Esophagus squamous epithelium (tissue), 4 donors: ENCODE results near the gene DENND5B.

Source experiments
- POLR2A ChIP-seq, 4 donors: fragments of 450-650 bp; IDR thresholded peaks; one replicate each; pipeline ENCODE4 v1.6.1; 2017; ENCODE audit warnings: antibody characterized with exemption in 4 of 4, mild to moderate bottlenecking in 4 of 4, moderate library complexity in 3 of 4
- TF ChIP-seq, protein P1 (sequence below), 6 experiments: fragments of 450-650 bp in 4 of 6; fragments of 200-600 bp in 2 of 6; sonication (generic) in 2 of 6; IDR thresholded peaks; one replicate each; pipeline ENCODE4 v1.5.1; 2016 to 2019; ENCODE audit warnings: antibody characterized with exemption in 6 of 6, mild to moderate bottlenecking in 4 of 6, moderate library complexity in 4 of 6

DNA sequence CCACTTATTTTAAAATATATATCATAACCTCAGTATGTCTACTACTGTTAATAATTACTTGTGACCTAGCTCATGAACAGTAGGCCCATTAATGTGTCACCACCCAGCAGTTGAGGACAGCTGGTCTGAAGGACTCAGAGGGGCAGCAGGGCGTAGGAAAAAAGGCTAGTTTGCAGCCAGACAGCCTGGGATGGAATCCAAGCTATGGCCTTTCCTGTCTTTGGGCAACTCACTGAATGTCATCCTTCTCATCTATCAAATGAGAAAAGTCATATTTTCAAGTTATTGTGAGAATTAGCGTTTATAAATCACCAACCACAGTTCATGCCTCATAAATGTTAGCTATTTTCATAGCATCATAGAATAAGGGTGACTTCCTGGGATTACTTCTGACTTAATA is 12.3 kb downstream of the DENND5B start:
- TF ChIP-seq, protein P1, sequence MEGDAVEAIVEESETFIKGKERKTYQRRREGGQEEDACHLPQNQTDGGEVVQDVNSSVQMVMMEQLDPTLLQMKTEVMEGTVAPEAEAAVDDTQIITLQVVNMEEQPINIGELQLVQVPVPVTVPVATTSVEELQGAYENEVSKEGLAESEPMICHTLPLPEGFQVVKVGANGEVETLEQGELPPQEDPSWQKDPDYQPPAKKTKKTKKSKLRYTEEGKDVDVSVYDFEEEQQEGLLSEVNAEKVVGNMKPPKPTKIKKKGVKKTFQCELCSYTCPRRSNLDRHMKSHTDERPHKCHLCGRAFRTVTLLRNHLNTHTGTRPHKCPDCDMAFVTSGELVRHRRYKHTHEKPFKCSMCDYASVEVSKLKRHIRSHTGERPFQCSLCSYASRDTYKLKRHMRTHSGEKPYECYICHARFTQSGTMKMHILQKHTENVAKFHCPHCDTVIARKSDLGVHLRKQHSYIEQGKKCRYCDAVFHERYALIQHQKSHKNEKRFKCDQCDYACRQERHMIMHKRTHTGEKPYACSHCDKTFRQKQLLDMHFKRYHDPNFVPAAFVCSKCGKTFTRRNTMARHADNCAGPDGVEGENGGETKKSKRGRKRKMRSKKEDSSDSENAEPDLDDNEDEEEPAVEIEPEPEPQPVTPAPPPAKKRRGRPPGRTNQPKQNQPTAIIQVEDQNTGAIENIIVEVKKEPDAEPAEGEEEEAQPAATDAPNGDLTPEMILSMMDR (IDR thresholded peaks at IDR 0.05), result no peak
- no peak for TF ChIP-seq POLR2A (IDR thresholded peaks at IDR 0.05)
